GOT3 (cell line): ENCODE results near the gene SH3RF1.

Source experiments
- DNase-seq: peaks from one replicate; lab custom pipeline; 2025; ENCODE audit warnings: mixed read lengths; lab: John Stamatoyannopoulos, UW

The SH3RF1 gene

DNA sequence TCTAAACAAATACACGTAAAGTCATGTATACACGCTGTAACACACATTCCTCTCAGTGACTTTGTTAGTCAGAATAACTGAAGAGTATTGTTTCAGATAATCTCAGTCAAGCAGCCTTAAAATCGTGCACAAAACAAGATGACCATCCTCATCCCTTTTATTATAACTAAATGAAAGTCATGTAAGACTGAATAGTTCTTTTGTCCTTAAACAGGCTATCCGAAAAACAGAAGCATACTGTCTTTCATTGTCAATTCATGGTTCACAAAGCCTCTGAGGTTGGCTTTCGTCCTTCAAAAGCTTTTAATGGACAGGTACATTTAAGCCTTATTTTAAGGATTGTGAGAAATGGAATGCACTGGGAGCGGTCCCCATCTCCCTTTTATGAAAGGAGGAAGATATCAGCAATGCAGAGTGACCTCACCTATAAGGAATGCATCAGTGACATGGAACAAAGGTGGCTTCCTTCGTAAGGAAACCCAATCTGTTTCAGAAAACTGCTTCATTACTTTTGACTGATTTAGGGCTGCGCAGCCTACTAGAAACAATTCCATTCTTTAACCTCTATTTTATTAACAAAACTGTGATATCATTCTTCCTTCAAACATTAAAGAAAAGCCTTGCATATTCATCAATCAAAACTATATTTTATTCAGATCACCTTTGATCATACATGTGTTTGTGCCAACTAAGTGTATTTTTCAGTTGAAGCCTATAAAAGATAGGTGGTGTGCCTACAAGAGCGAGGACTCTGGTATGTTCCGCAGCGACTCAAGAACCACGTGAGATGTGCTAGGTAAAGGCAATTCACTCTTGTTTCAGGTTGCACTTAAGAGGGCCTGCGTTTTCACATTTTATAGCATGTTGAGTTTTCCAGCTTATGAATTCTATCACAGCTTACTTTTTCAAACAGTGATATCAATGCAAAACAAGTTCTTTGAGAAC lies 19.2 kb downstream of the SH3RF1 start:
- no peak for DNase-seq

DNA sequence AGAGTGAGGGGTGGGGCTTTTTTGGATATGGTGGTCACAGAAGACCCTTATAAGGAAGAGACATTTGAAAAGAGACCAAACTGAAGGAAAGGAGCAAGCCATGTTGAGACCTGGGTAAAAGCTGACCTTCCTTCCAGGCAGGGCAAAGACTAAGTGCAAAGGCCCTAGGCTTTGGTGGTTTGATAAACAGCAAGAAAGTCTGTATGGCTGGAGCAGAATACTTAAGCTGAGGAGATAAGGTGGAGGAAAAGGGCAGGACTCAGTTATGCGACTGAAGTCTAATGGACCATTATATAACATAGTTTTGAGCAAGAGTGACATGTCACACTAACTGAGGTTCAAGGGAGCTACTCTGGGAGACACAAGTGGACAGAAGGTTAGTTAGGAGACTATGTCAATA lies 20.0 kb downstream of the SH3RF1 start:
- no peak for DNase-seq

DNA sequence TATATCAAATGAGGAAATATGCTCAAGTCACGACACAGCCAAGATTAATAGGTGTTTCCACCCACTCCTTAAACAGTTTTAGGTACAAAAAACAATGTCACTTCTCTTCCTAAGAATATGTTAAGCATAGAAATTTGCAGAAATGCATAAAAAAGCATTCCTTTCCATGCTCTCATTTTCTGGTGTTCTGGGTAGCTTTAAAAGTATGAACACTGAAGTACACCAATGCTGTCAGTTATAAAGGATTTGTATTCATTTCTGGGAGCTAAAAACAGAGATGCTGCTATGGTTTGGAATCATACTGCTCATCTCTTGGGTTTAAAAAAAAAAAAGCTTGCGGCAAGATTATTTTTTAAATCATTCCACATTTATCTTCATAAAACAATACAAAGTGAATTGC lies 20.8 kb downstream of the SH3RF1 start:
- DNase-seq: no peak

DNA sequence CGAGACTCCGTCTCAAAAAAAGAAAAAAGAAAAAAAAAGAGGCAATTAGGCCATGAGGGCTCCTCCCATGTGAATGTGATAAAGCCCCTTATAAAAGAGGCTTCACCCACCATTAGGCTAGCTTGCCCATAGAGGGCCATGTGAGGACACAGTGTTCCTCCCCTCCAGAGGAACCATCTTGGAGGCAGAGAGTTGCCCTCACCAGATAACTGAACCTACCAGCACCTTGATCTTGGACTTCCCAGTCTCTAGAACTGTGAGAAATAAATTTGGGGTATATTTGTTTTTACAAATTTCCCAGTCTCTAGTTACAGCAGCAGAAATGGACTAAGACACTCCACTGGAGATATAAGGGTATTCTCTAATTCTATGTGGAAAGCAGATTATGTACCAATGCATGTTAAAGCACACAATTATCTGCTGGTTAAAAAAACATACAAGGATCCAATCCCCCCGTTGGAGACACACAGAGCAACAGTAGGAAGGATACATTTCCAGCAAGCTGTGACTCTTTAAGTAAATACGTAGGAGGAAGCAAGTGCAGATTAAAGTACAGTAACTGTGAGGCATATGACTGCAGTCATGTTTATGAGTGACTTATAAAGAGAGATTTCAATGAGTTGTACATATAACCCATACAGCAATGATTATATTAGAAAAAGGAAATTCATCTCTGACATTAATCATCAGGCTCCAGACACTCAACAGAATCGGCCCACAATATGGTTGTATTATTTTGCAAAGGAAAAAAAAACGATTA lies 21.4 kb downstream of the SH3RF1 start:
- no peak for DNase-seq

DNA sequence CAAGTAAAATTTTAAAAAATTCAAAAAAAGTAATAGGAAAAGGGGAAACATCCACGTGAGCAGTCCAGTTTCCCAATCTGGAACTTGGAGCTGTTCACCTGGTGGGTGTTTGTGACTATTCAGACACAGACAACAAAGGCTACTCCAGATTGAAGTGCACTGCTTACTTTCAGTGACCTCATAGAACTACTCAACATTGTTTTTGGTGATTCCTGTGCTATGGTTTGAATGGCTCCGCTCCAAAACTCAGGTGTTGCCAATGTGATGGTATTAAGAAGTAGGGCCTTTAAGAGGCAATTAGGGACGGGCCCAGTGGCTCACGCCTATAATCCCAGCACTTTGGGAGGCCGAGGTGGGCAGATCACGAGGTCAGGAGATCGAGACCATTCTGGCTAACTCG lies 22.1 kb downstream of the SH3RF1 start:
- DNase-seq: no peak

DNA sequence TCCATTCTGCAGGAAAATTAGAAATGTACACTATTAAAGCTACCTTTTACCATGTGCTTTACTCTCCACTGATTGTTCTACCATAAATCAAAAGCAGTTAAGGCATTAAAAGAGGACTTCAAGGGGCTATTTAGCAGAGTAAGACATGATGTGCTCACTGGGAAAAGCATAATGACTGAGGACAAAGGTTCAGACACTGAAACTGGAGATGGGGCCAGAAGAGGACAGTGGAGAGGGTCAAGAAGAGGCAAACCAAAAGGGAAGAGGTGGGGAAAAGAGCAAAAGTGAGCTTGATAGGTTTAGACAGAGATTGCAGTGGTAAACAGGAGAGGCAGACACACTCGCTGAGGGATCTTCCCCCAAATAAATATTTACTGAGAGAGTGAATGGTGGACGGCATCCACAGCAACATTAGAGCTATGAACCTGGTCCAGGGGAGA lies 23.8 kb downstream of the SH3RF1 start:
- DNase-seq: no peak

DNA sequence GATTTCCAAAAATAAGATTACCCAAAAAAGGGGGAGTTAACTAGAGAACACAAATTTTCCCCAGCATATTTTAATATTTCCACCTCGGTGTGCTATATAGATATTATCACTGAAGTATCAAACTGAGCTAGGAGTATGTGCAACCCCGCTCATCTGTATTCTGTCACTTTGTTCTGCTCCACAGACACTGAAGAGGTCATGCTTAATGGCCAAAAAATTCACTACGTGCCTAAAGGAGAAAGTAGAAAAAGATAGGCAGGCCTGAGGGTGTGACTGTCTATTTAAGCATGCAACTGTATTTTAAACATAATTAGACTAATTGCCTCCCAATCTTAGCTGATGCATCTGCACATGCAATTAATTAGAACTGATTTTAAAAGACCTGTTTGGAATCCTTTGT lies 24.5 kb downstream of the SH3RF1 start:
- DNase-seq: no peak

DNA sequence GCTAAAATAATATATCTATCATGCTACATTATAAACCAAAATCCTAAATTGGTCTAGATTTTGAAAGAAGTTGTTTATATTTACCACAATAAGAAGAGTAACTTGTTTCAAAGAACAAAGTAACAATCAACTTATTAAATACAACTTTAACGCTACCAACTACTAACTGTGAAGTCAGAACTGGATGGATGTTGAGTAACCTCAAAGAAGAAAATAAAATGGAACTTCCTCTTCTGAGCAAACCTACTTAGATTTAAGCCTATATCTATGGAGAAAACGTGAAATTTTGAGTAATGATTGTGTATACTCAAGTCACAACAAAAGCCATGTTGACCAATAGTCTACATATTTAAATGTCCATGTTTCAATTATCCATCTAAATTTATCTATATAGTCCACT lies 25.7 kb downstream of the SH3RF1 start:
- DNase-seq: no peak

DNA sequence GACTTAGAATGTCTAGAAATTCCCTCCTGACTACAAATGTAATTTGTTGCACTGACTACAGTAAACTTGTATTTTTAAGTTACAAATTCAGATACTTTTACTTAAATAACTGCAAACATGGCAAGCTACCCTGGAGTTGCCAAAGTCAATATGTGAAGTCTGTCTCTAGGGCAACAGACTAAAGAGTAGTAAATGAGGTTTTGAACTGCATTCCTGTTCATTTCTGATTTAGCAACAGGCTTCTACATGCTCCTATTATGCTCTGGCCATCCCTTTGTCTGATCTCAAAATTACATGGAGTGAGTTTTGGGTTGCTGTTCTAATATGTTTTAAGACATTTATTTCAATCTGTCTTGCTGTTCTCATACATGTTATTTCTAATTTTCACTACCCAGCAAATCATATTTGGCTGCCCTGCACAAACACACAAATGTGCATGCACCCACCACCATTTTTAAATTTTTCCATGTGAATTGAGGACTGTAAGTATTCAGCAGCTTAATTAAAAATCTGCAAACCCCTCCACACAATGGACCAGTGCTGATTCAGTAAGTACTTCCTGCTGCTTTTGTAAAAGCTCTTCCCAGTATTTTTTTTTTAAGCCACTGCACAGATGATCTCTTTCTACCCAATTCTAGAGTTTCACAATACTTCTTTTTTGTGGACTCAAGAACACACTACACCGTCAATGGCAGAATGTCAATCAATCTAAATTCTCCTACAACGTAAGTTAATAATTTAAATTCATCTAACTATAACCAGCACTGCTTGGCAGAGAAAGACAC lies 26.7 kb downstream of the SH3RF1 start:
- DNase-seq: no peak

DNA sequence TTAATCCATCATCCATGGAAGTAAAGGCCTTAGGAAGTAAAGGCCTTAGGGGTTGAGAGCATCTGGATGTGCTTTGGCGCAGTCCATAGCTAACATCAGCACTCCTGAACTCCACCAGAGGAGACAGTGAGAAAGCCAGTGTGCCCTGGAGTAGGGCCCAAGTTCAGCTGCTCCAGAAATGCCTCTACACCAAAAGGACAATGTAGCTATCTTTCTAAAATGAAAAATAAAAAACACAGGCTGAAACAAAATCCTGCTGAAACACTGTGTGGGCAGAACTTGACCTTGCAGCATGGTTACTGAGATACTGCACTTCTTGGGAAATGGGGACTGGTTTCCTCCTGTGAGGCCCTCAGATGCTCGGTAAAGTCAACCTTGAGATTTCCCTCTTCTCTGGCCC lies 29.3 kb downstream of the SH3RF1 start:
- DNase-seq: no peak

DNA sequence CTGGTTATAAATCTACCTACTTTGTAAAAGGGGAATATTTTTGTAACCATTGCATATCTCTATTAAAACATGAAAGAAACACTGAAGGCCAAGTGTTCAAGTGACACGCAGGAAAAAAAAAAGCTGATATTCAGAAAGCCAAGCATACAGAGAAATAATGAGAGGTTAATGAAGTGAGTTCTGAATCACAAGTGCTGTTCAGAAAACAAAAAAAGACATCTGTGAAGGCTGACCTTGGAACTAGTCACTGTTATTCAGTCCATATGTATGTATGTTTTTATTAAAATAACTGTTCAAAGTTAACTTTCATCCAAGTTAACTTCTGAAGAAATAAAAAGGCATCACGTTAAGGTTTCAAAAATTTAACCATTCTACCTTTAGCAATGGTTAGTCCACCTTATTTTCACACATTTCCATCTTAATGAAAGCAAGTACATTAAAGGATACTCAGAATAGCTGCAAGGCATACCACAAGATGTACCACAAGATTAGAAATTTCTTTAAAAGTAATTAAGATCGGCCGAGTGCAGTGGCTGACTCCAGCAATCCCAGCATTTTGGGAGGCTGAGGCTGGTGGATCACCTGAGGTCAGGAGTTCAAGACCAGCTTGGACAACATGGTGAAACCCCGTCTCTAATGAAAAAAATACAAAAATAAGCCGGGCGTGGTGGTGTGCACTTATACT lies 31.4 kb downstream of the SH3RF1 start:
- no peak for DNase-seq

DNA sequence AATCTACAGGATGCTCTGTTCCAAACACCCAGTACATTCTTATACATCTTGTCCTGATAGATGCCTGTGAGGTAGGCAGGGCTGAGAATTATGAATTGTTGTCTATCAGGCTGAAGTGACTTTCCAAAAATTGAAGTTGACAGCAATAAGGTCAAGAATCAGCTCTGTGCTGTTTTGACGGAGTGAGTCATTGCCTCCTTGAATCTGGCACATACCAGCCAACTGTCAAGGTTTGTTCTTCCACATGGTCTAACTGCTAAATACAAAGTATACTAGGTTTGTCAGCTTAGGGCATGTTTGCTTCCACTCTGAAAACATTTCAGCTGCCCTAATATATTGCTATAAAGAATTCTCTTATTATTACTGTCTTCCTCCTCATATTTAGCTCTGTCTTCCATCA lies 32.3 kb downstream of the SH3RF1 start:
- no peak for DNase-seq

DNA sequence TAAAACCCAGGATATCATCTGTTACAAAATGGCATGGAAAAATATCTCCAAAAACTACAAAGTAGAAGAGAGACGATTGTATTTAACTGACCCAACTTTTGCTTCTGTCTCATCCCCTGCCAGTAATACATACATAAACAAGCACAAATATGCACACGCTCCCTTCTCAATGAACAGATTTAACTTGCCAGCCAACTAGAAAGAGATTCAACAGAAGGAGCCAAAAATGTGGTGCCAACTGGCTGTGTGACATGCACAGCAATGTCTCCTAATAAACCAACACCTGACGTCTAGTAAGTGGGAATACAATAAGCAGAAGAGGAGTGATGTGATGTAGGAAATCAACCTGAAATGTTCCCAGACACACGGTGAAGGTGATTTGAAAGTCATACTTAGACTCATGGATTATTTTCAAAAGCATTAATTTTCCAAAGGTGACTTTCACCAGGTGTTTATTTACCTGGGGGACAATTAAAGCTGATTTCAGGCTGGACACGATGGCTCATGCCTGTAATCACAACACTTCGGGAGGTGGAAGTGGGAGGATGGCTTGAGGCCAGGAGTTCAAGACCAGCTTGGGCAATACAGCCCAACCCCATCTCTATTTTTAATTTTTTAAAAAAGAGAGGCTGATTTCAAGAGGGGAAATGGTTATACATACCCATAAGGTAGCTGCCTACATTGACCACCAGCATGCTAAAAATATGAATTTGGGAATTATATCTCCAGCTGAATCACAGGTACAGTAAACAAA lies 33.7 kb downstream of the SH3RF1 start:
- no peak for DNase-seq

DNA sequence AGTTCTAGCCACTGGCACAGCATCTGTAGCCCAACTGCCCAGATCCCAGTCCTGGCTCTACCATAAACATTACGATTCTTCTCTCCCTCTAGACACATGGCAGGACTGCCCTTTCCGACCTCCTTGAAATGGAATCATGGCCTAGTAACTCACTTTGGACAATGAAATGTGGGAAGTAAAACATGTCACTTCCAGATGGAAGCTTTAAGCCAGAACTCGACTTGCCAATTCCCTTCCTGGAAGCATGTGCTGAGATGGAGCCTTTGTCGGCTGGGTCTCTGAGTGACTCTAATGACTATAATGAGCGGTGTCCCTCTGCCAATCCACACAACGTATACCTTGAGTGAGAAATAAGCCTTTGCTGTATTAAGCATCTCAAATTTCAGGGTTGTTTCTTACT lies 34.7 kb downstream of the SH3RF1 start:
- DNase-seq: no peak

DNA sequence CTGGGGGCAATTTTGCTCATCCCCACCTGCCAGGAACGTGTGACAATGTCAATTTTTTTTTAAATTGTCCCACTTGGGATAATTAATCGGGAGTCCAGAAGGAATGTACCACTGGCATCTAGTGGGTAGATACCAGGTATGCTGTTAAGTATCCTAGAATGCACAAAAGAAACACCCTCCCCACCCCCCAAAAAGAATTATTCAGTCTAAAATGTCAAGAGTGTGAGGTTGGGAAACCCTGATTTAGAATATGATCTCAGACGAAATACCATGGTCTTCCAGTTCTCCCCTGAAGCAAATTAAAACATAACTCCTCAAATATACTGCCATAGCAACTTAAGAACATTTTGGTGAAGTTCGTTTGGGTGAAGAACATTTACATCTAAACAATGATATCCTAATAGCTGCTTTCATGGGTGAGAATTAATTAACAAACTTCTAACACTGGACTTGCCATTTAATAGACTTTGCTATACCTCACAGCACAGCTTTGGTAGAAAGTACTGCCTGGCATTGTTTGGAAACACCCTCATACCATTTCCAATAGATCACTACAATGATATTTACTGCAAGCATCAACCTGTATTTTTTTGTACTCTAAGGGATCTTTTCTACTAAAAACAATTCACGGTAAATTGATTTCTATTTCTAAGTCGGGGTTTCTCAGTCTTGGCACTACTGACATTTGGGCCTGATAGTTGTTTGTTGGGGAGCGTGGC lies 36.5 kb downstream of the SH3RF1 start:
- no peak for DNase-seq

DNA sequence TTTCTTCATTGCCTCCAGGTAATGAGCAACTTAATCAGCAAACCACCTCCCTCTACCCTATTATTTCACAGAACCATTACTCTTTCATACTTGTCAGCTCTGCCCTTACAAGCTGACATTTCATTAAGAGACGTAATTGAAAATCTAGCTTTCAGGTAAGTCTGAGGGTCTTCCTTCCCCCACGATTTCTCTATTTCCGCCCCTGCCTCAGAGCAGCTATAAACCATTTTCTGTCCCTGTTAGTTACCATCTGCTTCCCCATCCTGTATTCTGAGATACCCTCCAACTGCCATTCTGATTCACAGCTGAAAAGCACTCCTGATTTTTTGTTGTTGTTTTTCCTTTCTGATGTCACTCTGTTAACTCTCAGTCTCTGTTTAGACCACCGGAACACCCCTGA lies 37.1 kb downstream of the SH3RF1 start:
- no peak for DNase-seq

DNA sequence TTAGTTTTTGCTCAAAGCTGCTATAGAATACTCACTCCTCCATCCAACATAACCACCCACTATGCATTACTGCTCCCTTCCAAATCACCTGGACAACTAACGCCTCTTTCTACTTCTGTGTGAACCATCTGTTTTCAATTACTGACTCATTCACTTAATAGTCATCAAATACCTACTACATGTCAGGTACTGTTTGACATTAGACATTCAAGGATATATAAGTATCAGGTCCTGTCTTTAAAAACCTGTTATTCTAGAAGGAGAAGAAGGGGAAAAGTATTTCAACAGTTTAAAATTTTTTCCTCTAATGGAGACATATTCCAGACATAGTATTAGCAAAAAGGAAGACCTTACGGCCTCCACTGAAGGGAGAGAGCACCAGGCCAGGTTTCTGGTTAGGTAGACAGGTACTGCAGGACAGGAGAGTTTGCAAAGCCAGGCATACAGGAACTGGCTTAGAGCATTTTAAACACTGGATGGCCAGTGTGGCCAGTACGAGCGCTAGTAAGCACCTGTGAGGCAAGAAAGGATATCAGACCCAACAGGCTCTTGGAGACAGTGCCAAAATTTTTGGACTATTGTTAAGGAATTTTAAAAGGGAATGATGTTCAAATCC lies 39.0 kb downstream of the SH3RF1 start:
- DNase-seq: no peak

DNA sequence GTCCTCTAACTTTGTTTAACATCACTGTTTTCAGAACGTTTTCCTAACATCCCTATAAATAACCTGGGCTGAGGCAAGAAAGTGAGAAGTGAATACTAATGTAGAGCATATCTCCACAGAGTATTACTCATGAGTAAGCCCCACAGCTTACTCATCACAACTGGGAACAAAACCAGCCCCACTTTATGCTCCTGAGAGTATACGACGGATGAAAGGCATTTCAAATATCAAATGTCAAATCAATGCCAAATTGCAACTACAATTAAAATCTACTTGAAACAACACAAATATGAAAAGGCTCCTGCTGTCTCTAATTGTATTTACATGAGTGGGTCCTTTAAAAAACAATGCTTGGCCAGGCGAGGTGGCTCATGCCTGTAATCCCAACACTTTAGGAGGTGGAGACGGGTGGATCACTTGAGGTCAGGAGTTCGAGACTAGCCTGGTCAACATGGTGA lies 41.2 kb downstream of the SH3RF1 start:
- DNase-seq: no peak

DNA sequence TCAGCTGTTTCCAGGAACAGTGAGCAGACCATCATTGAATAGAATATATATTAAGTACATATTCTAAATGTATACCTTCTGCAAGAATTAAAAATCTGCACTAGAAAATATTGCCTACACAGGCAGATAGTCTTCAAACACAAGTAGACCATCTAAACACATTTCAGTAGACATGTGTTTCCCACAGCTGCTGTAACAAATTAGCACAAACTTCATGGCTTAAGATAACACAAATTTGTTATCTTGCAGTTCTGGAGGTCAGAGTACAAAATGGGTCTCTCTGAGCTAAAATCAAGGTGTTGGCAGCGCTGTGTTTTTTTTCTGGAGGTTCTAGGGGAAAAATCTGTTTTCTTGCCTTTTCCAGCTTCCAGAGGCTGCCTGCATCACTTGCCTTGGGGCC lies 42.7 kb downstream of the SH3RF1 start:
- no peak for DNase-seq

DNA sequence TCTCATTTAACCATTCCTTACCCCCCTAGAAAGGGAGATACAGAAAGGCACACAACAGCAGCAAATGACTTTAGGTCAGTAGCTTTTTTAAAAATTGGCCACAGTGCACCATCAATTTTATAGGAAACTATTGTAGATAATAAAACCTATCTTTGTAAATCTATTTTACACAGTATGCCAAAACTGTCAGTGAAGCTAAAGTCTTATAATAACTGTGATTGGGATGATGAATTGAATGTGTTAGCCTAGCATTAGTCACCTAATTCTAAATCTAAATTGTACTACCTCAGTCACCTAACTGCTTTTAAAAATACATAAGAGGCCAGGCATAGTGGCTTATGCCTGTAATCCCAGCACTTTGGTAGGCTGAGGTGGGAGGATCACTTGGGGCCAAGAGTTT lies 44.2 kb downstream of the SH3RF1 start:
- DNase-seq: no peak
